ENCODE measurements around the gene TSNAXIP1. TPM values are rescaled to one million over a fixed set of nuclear protein-coding genes. Genes with fewer than 3 reads are reported as not detected.

Gene TSNAXIP1
- total and polyA plus RNA-seq, 9 of the 15 experiments (the other 6 are each of a cell fraction or from before 2014, with no cell fraction given): 0.03 to 0.24 (median 0.11) TPM; not detected in 4

DNA sequence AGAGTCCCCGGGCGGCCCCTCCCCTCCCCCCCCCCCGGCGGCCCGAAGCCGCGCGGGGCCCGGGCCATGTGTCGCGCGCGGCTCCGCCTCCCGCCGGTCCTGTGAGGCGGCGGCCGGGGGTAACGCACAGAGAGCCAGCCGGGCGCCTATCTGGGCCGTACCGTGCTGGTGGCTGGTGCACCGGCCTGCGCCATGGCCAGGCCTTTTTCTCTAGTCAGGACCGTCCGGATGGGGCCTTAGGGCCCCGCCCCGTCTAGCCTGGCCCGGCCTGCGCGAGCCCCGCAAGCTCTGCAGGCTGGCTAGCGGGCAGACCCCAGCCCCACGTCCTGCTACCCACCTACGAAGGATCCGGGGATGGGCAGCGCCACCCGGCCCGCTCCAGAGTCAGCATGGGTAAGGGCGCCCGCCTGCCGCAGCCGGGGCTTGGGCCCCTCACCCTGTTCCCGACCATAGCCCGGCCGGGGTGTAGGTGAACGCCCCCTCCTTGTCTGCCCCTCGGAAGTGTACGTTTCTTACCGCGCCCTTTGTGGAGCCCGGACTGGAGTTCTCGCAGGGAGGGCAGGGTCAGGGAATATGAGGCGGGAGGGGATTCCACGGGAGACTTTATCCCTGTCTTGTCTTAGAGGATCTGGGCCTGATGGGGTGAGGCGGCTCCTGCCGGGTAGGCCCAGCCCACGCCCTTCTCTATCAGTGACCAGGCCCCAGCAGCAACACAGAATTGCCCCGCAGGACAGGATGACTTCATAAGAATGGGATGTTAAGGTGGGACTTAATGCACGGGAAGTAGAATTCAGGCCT lies 40.6 kb downstream of the TSNAXIP1 start, which contains the start of gene CENPT (continued):
- TF ChIP-seq TAF1 (IDR thresholded peaks at IDR 0.05; ENCODE audit: control insufficient read depth, extremely low read depth, insufficient read depth, low read length, severe bottlenecking): peak; percentile 58
- no peak for TF ChIP-seq SRSF1 (IDR thresholded peaks at IDR 0.05; ENCODE audit: low read depth, low read length)
- TF ChIP-seq, protein P1, sequence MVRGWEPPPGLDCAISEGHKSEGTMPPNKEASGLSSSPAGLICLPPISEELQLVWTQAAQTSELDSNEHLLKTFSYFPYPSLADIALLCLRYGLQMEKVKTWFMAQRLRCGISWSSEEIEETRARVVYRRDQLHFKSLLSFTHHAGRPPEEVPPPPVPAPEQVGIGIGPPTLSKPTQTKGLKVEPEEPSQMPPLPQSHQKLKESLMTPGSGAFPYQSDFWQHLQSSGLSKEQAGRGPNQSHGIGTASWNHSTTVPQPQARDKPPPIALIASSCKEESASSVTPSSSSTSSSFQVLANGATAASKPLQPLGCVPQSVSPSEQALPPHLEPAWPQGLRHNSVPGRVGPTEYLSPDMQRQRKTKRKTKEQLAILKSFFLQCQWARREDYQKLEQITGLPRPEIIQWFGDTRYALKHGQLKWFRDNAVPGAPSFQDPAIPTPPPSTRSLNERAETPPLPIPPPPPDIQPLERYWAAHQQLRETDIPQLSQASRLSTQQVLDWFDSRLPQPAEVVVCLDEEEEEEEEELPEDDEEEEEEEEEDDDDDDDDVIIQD (CRISPR knock-in tag; IDR thresholded peaks at IDR 0.05): no peak
- no peak for TF ChIP-seq ZFP1 (CRISPR knock-in tag; IDR thresholded peaks at IDR 0.05)
- TF ChIP-seq MAFK (IDR thresholded peaks at IDR 0.05; ENCODE audit: low read length): no peak
- no peak for TF ChIP-seq ZNF507 (tag; conservative IDR thresholded peaks at IDR 0.05)
- 0 out of 2 replicates have a peak, but pooled peaks have one; percentile 35 for TF ChIP-seq CREM (IDR thresholded peaks at IDR 0.05; ENCODE audit: low read depth)
- TF ChIP-seq, protein P2, sequence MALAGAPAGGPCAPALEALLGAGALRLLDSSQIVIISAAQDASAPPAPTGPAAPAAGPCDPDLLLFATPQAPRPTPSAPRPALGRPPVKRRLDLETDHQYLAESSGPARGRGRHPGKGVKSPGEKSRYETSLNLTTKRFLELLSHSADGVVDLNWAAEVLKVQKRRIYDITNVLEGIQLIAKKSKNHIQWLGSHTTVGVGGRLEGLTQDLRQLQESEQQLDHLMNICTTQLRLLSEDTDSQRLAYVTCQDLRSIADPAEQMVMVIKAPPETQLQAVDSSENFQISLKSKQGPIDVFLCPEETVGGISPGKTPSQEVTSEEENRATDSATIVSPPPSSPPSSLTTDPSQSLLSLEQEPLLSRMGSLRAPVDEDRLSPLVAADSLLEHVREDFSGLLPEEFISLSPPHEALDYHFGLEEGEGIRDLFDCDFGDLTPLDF (CRISPR knock-in tag; IDR thresholded peaks at IDR 0.05): peak; percentile 80
- no peak; the same call in 1 of the 2 replicates for TF ChIP-seq NR2C2 (CRISPR knock-in tag; IDR thresholded peaks at IDR 0.05)
- no peak for TF ChIP-seq NR2C2 (tag; IDR thresholded peaks at IDR 0.05)
- TF ChIP-seq STAG1 (CRISPR knock-in tag; IDR thresholded peaks at IDR 0.05; ENCODE audit: borderline replicate concordance): no peak
- peak; percentile 18; the same call in 1 of the 2 replicates for TF ChIP-seq NCOR1 (IDR thresholded peaks at IDR 0.05)
- TF ChIP-seq, protein P3, sequence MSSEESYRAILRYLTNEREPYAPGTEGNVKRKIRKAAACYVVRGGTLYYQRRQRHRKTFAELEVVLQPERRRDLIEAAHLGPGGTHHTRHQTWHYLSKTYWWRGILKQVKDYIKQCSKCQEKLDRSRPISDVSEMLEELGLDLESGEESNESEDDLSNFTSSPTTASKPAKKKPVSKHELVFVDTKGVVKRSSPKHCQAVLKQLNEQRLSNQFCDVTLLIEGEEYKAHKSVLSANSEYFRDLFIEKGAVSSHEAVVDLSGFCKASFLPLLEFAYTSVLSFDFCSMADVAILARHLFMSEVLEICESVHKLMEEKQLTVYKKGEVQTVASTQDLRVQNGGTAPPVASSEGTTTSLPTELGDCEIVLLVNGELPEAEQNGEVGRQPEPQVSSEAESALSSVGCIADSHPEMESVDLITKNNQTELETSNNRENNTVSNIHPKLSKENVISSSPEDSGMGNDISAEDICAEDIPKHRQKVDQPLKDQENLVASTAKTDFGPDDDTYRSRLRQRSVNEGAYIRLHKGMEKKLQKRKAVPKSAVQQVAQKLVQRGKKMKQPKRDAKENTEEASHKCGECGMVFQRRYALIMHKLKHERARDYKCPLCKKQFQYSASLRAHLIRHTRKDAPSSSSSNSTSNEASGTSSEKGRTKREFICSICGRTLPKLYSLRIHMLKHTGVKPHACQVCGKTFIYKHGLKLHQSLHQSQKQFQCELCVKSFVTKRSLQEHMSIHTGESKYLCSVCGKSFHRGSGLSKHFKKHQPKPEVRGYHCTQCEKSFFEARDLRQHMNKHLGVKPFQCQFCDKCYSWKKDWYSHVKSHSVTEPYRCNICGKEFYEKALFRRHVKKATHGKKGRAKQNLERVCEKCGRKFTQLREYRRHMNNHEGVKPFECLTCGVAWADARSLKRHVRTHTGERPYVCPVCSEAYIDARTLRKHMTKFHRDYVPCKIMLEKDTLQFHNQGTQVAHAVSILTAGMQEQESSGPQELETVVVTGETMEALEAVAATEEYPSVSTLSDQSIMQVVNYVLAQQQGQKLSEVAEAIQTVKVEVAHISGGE (CRISPR knock-in tag; IDR thresholded peaks at IDR 0.05): peak; percentile 64 to 94 (median 83); a peak in 5 of 6 replicates
- peak; percentile 73 for TF ChIP-seq RBFOX2 (IDR thresholded peaks at IDR 0.05; ENCODE audit: low read depth, low read length)
- TF ChIP-seq TEAD4 (IDR thresholded peaks at IDR 0.05; ENCODE audit: low read length): peak; percentile 46; the same call in 1 of the 2 replicates
- no peak for TF ChIP-seq TEAD4 (CRISPR knock-in tag; IDR thresholded peaks at IDR 0.05; ENCODE audit: borderline replicate concordance)
- TF ChIP-seq, protein P4, sequence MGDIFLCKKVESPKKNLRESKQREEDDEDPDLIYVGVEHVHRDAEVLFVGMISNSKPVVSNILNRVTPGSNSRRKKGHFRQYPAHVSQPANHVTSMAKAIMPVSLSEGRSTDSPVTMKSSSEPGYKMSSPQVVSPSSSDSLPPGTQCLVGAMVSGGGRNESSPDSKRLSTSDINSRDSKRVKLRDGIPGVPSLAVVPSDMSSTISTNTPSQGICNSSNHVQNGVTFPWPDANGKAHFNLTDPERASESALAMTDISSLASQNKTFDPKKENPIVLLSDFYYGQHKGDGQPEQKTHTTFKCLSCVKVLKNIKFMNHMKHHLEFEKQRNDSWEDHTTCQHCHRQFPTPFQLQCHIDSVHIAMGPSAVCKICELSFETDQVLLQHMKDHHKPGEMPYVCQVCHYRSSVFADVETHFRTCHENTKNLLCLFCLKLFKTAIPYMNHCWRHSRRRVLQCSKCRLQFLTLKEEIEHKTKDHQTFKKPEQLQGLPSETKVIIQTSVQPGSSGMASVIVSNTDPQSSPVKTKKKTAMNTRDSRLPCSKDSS (IDR thresholded peaks at IDR 0.05; ENCODE audit: low read depth, partially characterized antibody): no peak

Data from K562 (cell line).